Right atrium auricular region (tissue), 2 donors: Measurements from ENCODE around the gene VBP1. TPM values are rescaled to one million over a fixed set of nuclear protein-coding genes. Genes with fewer than 3 reads are reported as not detected.
"Not testable (repeated sequence)": the region's sequence is repeated elsewhere in the genome, so short reads cannot be mapped to it uniquely, and the experiment has no call there.

Experiments used
- DNase-seq: peaks from one replicate; pipeline ENCODE4 v3.0.0-alpha.2; 2019; ENCODE audit warnings: low spot score
- H3K27ac ChIP-seq, 2 donors: fragments of 200-600 bp; sonication (generic); 1 replicate in 1 of 2; 2 replicates in 1 of 2; pipeline ENCODE4 v1.5.1; 2016 to 2019
- H3K27me3 ChIP-seq, 2 donors: fragments of 200-600 bp; sonication (generic); one replicate each; pipeline versions ENCODE4 v1.5.1 to v1.6.0; 2017 to 2019
- H3K36me3 ChIP-seq: fragments of 200-600 bp; sonication (generic); one replicate; pipeline ENCODE4 v1.5.1; 2016
- H3K4me1 ChIP-seq, 2 donors: fragments of 200-600 bp; sonication (generic); one replicate each; pipeline versions ENCODE4 v1.5.1 to v1.6.0; 2017 to 2019
- H3K4me3 ChIP-seq, 2 donors: fragments of 200-600 bp; sonication (generic); 1 replicate in 1 of 2; 2 replicates in 1 of 2; pipeline ENCODE4 v1.5.1; 2017 to 2019; ENCODE audit warnings: mild to moderate bottlenecking in 1 of 2, moderate library complexity in 1 of 2
- H3K9me3 ChIP-seq, 2 donors: fragments of 200-600 bp; sonication (generic); one replicate each; pipeline ENCODE4 v1.5.1; 2019
- total RNA-seq, 2 donors: library from RNA; depleted of rRNA; stranded (reverse); fragments of >200 nt; gene quantifications; one replicate each; pipeline ENCODE4 v1.1.0, GENCODE V29; 2016
- TF ChIP-seq, protein P1 (sequence below), 2 donors: fragments of 200-600 bp; sonication (generic); IDR thresholded peaks; one replicate each; pipeline ENCODE4 v1.5.1; 2019; ENCODE audit warnings: antibody characterized with exemption in 2 of 2

VBP1 gene
- total RNA-seq, 2 donors from 2014 or later, result 42.7 to 60.3 TPM

DNA sequence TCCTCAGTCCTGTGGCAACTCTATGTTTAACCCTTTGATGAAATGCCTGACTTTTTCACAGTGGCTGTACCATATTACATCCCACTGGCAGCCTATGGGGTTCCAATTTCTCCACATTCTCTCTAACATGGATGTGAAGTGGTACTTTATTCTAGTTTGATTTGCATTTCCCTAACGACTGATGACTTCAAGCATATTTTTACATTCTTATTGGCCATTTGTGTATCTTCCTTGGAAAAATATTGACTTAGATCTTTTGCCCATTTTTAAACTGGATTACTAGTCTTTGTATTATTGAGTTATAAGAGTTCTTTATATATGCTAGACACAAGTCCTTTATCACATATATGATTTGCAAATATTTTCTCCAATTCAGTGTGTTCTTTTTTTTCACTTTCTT lies 50.2 kb downstream of the VBP1 start:
- TF ChIP-seq, protein P1, sequence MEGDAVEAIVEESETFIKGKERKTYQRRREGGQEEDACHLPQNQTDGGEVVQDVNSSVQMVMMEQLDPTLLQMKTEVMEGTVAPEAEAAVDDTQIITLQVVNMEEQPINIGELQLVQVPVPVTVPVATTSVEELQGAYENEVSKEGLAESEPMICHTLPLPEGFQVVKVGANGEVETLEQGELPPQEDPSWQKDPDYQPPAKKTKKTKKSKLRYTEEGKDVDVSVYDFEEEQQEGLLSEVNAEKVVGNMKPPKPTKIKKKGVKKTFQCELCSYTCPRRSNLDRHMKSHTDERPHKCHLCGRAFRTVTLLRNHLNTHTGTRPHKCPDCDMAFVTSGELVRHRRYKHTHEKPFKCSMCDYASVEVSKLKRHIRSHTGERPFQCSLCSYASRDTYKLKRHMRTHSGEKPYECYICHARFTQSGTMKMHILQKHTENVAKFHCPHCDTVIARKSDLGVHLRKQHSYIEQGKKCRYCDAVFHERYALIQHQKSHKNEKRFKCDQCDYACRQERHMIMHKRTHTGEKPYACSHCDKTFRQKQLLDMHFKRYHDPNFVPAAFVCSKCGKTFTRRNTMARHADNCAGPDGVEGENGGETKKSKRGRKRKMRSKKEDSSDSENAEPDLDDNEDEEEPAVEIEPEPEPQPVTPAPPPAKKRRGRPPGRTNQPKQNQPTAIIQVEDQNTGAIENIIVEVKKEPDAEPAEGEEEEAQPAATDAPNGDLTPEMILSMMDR (IDR thresholded peaks at IDR 0.05), result no peak
- peaks cover 0 to 6% of the 10 kb centered on the region in 2 donors for H3K4me1 ChIP-seq

GRCh38 chrX:155267995-155268394 lies 51.7 kb downstream of the VBP1 start:
- not testable (repeated sequence) for H3K4me1 ChIP-seq, DNase-seq, H3K27ac ChIP-seq, H3K36me3 ChIP-seq, H3K4me3 ChIP-seq, H3K27me3 ChIP-seq
- peaks cover 0 to 16% of the 10 kb centered on the region in 2 donors for H3K9me3 ChIP-seq

More for the DNA sequence above, 50.2 kb downstream of the VBP1 start:
- no peak overlapping the region for H3K4me3 ChIP-seq
- peaks cover 0 to 13% of the 10 kb centered on the region in 2 donors for H3K9me3 ChIP-seq
- no peaks in the 10 kb centered on the region for H3K27me3 ChIP-seq
- no peaks in the 10 kb centered on the region for H3K36me3 ChIP-seq
- no peak overlapping the region for H3K27ac ChIP-seq
- DNase-seq, result no peak

DNA sequence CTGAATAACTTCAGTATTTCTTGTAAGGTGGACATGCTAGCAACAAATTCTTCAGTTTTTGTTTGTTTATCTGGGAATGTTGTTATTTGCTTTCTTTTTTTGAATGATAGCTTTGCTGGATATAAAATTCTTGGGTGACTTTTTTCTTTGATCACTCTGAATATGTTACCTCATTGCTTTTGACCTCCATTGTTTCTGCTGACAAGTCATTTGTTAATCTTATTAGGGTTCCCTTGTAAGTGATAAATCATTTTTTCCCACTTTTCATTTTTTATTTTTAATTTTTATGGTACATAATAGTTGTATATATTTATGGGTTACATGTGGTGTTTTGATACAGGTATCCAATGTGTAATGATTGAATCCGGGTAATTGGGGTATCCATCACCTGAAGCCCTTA lies 54.7 kb downstream of the VBP1 start:
- H3K36me3 ChIP-seq, result no peaks in the 10 kb centered on the region
- H3K9me3 ChIP-seq, result peaks cover 0 to 16% of the 10 kb centered on the region in 2 donors
- DNase-seq, result no peak
- H3K27ac ChIP-seq, result no peak overlapping the region
- H3K4me1 ChIP-seq, result no peaks in the 10 kb centered on the region
- TF ChIP-seq, protein P1 (IDR thresholded peaks at IDR 0.05), result no peak
- no peaks in the 10 kb centered on the region for H3K27me3 ChIP-seq
- no peak overlapping the region for H3K4me3 ChIP-seq

DNA sequence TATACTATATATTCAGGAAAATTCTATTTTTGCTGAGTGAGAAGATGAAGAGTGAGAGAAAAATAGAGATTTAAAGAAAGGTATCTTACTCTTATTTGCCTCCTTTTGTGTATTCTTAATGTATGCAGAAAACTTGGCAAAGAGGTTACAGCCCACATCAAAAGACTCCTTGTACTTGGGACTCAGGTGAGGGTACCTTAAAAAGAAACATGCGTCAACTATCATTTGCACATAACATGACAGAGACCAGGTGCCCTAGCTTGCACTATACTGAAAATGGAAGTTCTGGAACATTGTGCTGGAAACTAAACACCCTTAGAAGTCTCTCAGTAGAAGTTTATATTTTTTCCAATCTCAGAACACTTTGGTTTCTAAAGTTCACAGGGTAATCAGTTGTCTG lies 63.6 kb downstream of the VBP1 start:
- Histone ChIP-seq H3K9me3 (no peaks in the 10 kb centered on the region), H3K4me1 (no peaks in the 10 kb centered on the region), H3K27me3 (no peaks in the 10 kb centered on the region), H3K27ac (no peak overlapping the region), H3K4me3 (no peak overlapping the region), H3K36me3 (peaks cover 5% of the 10 kb centered on the region)
- DNase-seq, result no peak
- TF ChIP-seq, protein P1 (IDR thresholded peaks at IDR 0.05), result no peak

Other genes with a start within 250 kb of the VBP1 start
- gene F8, start 193.7 kb upstream of the VBP1 start, total RNA-seq, result 10 to 100 TPM; 41.2 to 42.9 TPM
- gene FUNDC2, start 189.6 kb upstream of the VBP1 start, total RNA-seq, result 100 to 1,000 TPM; 146 to 178 TPM
- gene CMC4, start 145.3 kb upstream of the VBP1 start, total RNA-seq, result 10 to 100 TPM; 39.9 to 58.3 TPM
- gene MTCP1, start 145.3 kb upstream of the VBP1 start, total RNA-seq, result under 1 TPM; 0.43 to 0.85 TPM
- 1 to 10 TPM; 7.6 to 8.3 TPM for gene BRCC3, start 145.0 kb upstream of the VBP1 start, total RNA-seq
- gene RAB39B, start 48.0 kb downstream of the VBP1 start, total RNA-seq, result under 1 TPM; 0.55 to 0.63 TPM
- 10 to 100 TPM; 12.5 to 13.0 TPM for gene CLIC2, start 118.2 kb downstream of the VBP1 start, total RNA-seq
- gene F8A2, start 165.6 kb downstream of the VBP1 start, total RNA-seq, result not detected
- 1 to 10 TPM; 7.7 to 9.2 TPM for gene F8A3, start 242.2 kb downstream of the VBP1 start, total RNA-seq